GM21360 (cell line): Measurements from ENCODE around the gene ZC2HC1B.

Experiments used
- ATAC-seq: cut with Tn5 transposase; IDR thresholded peaks from one replicate; pipeline ENCODE4 v1.9.1; 2021; ENCODE audit warnings: mild to moderate bottlenecking, moderate library complexity; ENCODE audit not compliant: unreplicated experiment

ZC2HC1B gene

DNA sequence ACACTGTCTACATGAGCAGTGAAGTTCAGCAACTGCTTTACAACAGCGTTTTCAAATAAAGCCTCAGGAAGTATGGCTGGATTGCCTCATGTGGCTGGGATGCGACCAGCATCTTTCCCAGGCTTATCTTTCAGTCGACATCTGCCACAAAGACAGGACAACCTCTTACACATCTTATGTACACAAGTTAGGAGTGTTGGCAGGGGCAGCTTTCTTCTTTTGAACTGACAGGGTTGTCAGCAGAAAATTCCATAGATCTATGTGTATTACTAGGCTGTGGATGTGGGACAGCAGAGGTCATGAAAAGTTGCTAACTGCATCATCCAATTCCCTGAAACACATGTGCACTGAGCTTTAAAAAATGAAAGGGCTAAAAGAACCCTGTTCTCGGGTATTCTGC is 95.7 kb downstream of the ZC2HC1B start:
- ATAC-seq = no peak

DNA sequence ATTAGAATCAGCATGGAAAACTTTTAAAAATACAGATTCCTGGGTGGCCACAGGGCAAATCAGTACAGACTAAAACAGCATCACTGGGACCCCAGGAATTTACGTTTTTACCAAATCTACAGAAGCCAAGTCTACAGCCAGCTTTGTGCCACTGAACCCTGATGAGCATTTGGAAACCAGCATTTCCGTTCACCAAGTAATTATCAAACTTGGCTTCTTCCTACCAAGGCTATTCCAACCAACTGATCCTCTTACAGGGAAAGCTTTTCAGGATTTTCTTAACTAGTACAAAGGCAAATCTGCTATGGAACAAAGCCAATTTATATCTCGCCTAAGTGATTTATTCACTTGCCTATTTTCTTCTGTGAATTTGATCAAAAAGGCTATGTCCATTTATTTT is 96.8 kb downstream of the ZC2HC1B start:
- ATAC-seq = no peak

DNA sequence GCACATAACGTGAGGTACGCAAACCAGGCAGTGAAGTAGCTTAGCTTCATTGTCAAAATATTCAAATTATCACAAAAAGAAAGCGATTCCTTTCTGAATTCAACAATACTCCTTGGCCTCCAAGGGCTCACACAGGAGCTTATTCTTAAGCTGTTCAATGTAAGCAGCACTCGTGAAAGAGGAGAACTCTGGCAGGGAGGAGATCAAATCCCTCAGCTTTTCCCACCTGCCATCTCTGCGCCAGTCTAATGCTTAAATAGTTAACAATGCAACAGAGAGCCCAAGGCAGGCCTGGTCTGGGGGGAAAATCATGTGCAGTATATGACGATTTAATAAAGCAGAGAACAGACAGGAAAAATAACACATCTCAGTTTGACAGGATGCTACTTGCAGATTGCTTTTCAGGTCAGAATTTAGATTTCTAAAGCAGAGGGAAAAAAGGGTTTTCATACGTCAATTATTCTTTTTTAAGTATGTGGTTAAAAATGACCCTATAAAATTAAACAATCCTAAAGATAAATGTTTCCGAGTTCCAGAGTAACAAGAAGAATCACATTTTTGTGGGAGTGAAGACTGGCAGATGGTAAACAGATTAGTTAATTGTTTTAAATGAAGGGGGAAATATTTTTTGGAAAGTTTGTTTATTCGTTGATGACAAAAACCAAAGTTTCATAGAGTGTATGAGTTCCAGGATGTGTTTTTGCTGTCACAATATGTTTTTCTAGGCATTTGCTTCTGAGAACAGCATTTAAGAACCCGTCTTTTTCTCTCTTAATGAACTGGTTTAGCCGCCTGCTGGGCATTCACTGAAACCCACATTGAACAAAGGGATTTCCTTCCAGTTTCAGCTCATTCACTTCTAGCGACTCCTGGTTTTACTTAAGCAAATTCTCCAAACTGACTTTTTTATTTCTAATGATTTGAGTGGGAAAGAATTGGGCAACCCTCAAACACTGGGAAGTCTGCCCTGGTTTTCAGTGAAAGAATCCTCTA is 97.9 kb downstream of the ZC2HC1B start:
- ATAC-seq = no peak

DNA sequence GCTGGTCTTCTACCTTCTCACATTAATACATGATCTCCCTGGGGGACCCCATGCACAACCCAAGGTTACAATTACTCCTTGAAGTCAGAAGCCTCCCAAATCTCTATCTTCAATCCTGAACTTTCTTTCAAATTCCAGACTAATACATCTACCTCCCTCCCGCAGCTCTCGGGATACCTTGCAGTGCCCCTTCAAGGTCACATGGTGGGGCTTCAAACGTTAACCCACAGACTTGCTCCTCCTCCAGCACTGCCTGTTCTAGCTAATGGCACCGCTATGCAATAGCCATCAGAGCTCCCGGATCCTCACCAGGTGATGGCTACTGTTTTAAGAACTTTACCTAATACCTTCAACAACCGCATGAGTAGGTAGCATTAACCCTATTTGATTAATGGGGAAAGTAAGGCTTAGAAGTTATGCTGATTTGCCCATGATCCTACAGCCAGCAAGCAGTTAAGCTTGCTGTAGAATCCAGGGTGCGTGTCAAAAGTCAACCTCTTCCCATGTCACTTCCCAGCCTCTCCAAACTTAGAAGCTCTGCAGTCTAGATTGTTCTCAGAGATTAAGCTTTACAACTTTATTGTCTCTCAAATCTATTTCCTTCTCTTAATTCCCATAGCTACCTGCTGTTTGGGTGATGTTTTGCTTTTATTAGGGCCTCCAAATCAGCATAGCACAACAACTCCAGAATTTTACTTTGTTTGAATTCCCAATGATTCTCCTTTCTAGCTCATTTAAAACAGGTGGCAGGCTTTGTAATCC is 99.1 kb downstream of the ZC2HC1B start:
- ATAC-seq = no peak

DNA sequence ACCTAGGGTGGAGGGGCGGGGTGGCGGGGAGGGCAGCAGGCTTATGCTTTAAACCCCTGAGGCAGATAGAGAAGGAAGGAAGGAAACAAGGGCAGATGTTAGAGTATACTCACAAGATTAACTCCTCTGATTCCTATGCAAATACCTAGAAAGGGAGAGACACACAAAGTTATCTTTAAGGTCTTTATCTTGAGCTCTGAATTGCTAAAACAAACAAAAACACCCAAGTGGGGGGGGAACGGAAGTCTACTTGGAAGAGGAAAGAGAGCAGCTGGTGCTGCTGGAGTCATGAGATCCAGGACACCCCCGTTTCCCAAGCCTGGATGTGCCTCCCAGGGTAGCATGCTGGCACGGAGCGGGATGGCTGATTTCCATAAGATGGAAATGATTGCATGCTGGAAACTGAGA is 100.4 kb downstream of the ZC2HC1B start:
- ATAC-seq = no peak

DNA sequence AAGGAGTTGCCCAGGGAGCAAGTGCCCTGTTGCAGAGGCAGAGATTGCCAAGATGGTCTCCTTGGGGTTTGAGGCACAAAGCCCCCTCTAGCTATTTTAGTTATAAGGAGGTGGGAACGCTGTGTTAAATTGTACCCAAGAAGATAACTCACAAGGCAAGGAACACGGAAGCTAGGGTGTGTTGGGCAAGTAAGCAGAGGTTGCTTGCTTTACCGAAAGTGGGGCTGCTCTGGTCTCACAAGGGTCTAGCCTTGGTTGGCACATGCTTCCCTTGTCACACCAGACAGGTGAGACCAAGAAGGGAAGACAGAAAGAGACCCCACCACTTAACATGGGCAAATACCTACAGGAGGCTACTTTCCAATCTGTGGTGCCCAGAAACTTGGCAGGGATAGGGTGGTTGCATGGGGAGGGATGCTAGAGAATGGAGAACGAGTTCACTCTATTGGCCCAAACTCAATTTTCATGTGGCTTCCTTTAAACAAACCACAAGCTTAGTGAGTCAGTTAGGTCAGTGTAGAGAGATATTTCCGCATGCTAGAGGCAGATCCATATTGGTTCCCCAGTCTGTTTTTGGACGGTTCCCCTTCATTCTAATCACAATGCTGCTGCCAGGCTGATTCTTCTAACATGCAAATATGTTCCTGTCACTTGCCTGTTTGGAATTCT is 101.4 kb downstream of the ZC2HC1B start:
- no peak for ATAC-seq

DNA sequence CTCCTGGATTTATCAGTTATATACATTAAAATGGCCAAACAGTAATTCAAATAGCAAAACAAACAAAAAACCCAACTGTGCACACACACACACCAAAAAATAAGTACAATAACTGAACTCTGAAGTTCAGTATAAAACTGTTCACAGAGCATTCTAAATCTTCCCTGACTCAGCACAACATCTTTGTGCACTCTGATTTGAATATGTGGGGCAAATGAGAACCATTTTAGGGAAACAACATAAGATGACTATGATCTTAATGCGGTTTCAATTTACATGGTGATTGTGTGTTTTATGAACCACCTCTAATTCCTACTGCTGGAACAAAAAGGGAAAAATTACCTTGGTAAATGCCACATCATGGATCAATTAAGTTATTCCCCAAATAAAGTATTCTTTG is 102.0 kb downstream of the ZC2HC1B start:
- ATAC-seq = no peak

DNA sequence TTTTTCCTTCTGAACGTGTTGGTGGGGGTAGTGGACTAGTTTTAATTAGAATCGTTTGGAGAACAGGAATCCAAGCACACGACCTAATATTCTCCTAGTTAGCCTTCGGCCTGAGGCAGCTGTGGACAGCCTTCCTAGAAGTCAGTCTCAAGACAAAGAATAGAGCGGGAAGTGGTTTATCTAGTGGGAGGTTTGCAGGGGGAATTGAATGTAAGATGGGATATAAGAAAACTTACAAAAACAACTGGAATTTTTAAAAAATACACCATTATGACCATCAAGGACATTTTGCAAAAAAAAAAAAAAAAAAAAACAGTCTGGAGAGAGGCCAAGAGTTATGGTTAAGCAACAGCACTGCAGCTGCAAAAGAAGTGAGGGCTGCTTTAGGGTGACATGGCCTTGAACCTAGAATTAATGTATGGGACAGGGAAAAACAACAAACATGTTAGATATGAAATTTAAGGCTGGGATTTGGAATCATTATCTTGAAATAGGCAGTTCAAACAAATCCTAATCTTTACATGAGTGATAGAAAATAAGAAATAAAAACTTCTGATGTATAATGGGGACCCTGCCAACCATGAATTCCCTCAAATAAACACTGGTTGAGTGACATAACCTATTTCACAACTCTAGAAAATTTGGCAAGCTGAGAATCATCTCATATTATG is 103.6 kb downstream of the ZC2HC1B start:
- no peak for ATAC-seq

DNA sequence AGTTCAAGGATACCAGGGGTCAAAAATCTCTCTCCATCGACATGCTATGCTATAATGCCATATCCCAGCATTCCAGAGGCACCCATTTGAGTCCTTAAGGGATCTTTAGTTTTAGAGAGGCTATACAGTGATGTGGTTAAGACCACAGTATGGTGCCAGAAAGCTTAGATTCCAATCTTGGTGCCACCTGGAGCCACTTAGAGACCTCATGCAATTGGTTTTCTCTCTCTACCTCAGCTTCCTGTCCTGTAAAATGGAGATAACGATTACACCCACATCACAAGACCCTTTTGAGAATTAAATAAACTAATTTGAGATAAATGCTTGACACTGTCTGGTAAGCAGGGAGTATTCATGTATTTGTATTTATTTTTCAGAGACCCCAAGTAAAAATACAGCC is 104.8 kb downstream of the ZC2HC1B start:
- ATAC-seq = no peak

DNA sequence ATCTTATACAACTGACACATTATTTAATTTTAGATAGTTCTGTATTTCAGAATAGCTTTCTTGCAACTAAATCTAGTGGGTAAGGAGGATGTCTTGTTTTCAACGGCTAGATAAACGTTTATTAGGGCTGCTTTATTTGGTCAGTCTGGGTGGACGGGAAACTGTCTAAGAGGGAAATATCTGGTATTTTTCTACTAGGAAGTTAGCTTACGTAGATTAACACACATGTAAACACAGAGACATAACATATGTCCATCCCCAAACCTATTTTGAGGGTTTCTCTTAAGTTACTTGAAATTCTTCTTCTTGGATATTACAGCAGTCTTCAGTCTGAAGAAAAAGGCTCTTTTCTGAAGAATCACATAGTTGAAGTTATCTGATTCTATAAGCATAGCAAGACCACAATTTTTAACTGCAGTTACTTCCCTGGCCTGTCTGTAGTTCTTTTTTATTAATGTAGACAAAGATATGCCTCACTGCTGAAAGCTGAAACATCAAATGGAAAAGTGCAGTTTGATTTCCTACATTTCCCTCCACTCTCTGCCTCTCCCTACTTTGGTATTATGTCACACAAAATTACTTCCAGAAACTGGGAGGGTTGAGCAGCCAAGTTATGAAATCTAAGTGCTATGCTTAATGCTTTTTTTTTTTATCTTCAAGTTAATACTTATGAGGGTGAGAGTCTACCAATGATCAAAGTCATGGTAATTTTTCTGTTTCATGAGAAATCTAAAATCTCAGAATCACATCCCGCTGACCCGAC is 106.4 kb downstream of the ZC2HC1B start:
- no peak for ATAC-seq

DNA sequence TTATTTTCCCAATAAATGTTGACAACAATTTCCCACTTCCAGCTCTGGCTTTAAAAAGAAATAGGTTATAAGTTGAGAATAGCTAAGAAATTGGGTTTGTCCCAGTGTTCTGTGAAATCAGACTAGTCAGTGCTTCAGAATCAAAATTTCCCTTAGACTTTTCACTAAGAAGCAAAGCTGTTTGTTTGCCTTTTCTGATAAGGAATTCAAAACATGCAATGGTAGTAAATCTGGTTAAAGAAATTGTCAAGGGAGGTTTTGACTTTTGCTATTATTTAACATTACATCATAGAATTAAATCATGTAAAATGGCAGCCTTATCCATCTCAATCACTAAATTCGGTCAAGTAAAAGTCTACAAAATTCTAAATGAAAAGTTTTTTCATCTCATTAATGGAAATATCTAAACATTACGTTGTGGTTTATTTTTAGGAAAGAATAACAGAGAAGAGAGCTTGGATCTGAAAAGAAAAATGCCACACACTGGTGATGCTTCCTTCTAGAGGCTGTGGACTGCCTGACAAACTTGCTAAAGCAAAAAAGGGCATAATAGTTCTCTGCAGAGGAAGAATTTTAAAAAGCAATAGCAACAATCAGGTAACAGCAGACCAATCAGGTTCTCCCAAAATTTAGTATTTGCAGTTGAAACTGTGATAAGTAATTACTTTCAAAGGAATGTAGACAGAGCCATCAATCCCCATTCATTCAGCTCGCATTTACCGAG is 107.4 kb downstream of the ZC2HC1B start:
- ATAC-seq = no peak

DNA sequence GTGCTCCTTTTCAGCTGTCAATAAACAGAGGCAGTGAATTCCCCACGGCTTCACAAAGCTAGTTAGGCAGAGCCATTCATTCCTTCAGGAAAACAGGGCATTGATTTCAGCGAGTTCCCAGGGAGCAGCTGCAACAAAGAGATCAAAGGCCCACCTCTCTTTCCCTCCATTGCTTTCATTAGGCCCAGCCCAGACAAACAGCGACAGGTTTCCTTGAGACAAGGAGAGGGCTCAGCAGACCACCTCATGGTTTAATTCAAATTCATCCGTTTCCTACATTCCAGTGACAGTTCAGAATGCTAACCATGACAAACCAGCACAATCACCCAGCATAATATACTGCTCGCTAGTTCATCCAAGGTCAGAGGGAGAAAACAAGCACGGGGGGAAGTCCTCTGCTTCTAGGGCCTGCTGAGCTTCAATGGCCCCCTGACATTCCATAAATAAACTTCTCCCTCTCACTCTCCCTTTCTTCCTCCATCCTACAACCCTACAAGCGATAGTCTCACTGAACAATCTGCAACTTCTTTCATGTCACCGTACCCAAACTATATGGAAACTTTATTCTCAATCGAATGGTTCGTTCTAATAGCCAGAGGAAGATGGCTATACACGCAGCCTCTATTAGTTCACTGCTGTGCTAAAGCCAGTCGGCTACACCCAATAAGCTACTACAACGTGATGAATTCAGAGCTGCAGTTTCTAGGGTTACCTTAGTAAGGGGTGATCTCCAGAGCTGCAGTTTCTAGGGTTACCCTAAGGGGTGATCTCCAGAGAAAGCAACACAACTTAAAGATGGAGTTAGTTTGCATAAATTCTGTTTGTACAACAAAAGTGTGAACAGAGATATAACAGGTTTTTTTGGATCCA is 109.1 kb downstream of the ZC2HC1B start:
- ATAC-seq = no peak

DNA sequence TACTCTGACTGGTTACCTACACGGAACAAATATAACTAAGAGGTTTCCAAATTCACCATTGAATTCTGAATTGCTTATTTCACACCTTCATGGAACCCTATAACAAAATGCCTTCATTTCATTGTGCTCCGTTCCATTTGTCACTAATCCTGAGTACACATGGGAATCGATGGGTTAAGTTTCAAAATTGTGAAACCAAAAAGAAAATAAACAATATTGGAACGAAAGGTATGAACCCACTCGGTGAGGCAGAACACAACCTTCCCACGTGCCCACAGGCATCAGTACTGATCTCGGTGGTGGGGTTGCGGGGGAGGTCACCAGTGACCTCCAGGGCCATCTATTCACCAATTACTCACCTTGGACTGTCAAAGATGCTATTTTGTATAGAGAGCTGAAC is 109.8 kb downstream of the ZC2HC1B start:
- no peak for ATAC-seq

DNA sequence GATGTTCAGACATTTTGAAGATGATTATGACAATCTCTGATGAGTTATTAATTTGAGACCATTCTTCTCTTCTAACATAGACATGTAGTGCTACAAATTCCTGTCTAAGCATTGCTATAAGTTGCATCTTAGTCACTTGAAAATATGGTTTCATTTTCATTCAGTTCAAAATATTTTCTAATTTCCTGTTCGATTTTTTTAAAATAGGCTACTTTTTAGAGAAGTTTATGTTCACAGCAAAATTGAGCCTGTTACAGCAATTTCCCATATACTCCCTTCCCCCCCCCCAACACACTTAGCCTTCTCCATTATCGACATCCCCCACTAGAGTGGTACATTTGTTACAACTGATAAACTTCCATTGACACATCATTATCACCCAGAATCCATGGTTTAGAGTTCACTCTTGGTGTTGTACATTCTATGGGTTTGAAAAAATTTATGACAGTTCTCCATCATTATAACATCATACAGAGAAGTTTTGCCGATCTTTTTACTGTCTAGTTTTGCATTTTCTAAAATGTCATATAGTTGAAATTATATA is 112.6 kb downstream of the ZC2HC1B start:
- no peak for ATAC-seq

DNA sequence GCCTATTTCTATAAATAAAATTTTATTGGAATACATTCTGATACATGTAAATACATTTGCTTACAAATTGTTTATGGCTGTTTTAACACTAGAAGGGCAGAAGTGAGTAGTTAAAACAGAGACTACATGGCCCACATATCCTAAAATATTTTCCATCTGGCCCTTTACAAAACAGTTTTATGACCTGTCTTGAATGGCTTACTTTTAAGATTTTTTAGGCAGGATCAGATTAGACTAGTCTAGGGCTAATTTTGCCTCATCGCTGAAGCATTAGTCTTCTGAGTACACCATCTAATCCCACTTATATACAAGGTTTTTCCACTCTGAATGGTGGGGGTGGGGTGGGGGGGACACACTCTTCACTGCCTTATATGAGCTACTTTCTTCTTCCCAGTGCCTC is 116.6 kb downstream of the ZC2HC1B start:
- no peak for ATAC-seq

DNA sequence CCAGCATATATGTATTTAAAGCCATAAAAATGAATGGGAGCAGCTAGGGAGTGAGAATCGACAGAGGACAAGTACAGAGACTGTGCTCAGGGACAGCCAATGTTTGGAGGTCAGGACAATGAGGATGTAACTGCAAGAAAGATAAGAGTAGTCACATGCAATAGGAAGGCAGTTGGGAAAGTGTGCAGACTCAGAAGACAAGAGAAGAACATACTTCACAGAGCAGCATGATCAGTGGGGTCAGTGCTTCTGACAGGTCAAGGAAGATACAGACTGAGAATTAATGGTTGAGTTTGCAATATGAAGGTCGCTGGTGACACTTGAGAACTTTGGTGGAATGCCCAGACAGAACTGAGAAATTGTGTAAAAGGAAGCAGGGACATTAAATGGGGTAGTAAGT is 118.7 kb downstream of the ZC2HC1B start:
- ATAC-seq = no peak

DNA sequence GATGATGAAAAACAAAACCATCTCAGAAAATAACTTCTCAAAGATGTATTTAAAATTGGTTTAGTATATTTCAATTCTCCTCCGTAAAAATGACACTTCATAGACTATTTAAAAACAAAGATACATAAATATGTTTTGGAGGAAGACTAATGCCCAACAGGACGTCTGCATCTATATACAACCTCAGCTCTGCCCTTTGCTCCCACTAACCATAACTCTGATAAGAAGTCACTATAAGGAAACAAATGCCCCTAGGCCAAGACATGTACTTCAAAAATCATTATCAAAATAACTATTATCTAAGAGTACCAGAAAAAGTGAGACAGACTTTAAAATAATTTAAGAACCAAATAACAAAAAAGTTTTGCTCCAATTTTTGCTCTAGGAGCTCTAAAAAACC is 120.4 kb downstream of the ZC2HC1B start:
- ATAC-seq = no peak

DNA sequence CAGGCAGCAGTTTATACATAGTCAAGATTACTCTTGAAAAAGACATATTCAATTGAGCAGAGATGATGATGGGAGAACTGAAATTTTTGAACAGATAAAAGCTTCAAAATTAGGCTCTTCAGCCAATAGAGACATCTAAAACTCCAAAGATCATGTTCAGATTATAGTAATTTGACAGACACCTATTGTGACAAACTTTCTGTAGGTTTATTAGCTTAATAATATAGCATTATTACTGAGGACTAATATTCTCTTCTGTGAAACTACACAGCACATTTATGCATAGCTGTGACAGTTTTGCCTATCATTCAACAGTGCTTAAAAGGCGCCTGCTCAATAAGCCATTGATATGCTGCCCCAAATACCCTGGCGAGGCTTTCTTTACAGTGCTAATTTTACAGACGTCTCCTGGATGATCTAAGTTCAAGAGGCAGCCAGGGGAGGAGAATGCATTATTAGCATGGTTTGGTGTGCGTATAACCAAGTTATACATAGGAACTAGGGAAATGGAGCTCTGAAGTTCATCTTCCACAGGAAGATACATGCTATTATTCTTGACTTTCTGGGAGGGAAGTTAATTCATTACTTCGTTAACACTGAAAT is 122.3 kb downstream of the ZC2HC1B start:
- no peak for ATAC-seq
